ENCODE measurements around the gene HOXA13. TPM values are rescaled to one million over a fixed set of nuclear protein-coding genes. Genes with fewer than 3 reads are reported as not detected.

The HOXA13 gene
- total RNA-seq, 8 experiments from 2014 or later = 0.09 to 2.4 (median 0.18) TPM; not detected in 3

DNA sequence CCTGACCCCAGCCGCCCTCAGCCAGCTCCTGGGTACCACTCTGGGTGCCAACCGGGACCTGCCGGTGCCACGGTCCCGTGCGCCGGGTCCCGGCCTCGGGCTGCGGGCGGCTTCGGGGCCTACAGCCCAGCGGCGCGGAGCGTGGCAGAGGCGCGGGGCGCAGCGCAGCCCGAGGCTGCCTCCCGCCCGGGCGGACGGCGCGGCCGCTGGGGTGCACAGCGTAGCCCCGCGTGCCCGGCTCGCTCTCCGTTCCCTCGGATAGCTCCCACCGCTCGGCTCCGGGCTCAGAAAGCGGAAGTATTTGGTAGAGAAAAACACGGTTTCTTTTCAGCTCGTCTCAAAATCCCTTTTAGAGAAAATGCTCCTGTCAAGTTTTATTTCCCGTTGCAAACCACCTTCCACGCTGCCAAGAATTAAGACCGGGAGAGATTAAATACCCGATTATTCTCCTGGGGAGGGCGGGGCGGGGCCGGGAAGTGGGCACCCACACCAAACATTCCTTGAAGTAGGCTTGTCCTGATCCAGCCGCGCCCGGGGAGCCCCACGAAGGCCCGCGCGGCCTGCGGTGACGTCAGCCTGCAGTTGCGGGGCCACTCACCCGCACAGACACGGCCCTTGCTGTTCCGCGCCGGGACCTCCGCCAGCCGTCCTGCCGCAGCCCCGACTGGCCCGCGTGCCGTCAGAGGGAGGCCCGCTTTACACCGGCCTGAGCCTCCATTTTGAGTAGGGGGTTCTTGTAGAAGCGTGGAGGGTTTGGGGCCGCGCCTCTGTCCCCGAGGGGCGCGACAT lies 7.2 kb downstream of the HOXA13 start:
- H3K4me3 ChIP-seq = no peak overlapping the region
- H3K27ac ChIP-seq = no peak overlapping the region
- 0 to 95% (median 3%) methylated on average over 4 to 22 of the region's 78 CpGs; no CpG with 5 or more reads in 4 of the 10 experiments for WGBS, 10 experiments
- in situ Hi-C loops (cut with MboI; ENCODE audit: low pct_unique_long_range_greater_than_20kb in 2 of 9, low sequenced_read_pairs in 9 of 9, unreplicated experiment in 9 of 9) = loop anchor here in 6 of 9 experiments (10.0 to 25.0 kb wide), 6 partner anchors 595 to 1330 kb away; no protein-coding TSS in a partner anchor
- peaks cover 0 to 10% of the 10 kb centered on the region in 2 donors for H3K4me1 ChIP-seq (replicated peaks in 1 of 2)
- ATAC-seq (replicated peaks in 6 of 8) = peak; percentile 6 to 64 (median 36)

DNA sequence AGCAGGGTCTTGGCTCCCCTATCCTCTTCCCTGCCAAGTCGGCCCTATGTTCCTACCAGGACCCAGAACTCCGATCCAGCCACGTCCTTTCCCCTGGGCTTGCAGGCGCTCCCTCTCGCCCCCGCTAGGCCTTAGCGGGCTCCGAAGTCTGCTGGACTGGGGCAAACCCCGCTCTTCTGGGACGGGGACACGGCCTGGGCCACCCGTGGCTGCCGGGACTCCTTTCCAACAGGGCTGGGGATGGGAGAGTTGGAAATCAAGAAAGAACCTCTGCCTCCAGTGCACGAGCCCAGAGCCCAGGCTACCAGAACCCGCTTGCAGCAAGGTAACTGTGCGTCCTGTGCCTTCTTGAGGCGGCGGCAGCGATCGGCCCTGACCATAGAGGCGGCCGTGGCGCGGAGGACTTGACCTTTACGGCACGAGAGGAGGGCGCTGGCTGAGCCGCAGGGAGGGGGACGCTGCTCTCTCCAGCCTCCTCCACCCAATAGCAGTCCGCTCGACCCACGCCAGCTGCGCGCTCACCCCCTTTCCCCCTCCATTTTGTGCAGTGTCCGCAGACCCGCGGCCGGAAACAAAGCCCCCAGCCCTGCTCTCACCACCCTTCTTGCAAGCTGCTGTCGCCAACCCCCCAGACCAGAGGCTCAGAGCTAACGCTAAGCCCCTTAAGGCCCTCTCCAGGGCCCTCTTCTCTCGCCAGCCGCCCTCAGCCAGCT lies 7.9 kb downstream of the HOXA13 start:
- in situ Hi-C loops (cut with MboI; ENCODE audit: low pct_unique_long_range_greater_than_20kb in 2 of 9, low sequenced_read_pairs in 9 of 9, unreplicated experiment in 9 of 9) = loop anchor here in 6 of 9 experiments (10.0 to 25.0 kb wide), 6 partner anchors 595 to 1330 kb away; no protein-coding TSS in a partner anchor
- H3K4me3 ChIP-seq = no peak overlapping the region
- peak in 4 of 8 experiments; percentile 22 to 42 (median 28) for ATAC-seq (replicated peaks in 6 of 8)

DNA sequence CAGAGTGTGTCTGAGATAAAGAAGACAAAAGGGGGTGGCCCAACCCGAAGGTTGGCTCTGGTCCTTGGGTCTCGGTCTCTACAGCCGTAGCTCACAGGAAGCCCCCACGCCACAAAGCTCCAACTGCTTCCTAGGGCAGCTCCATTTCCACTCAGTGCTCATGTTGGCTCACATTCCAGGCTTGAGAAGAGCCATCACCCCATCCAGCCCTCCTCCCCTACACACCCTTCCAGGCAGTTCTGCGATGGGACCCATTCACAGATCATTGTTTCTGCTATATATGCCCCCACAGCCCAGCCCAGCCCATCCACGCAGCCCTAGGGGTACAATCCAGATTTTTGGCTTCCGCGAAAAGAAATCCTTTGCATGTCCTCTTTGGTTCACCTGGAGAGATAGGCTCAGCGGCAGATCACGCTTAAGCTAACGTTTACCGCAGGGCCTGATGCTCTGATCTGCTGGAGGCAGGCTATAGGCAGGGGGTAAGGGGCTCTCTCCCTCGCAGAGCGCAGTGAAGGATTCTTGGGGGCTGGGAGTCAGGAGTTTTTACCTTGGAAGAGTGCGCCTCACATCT lies 8.6 kb downstream of the HOXA13 start:
- in situ Hi-C loops (cut with MboI; ENCODE audit: low pct_unique_long_range_greater_than_20kb in 2 of 9, low sequenced_read_pairs in 9 of 9, unreplicated experiment in 9 of 9) = loop anchor here in 6 of 9 experiments (10.0 to 25.0 kb wide), 6 partner anchors 596 to 1329 kb away; no protein-coding TSS in a partner anchor
- no peak overlapping the region for H3K27ac ChIP-seq
- no peak overlapping the region for H3K4me3 ChIP-seq
- no peak for ATAC-seq (replicated peaks in 6 of 8)
- H3K4me1 ChIP-seq (replicated peaks in 1 of 2) = peaks cover 0 to 10% of the 10 kb centered on the region in 2 donors
- WGBS, 10 experiments = 0 to 94% (median 15%) methylated on average over 1 to 10 of the region's 15 CpGs; no CpG with 5 or more reads in 2 of the 10 experiments

More for the DNA sequence above, 7.9 kb downstream of the HOXA13 start:
- no peak overlapping the region for H3K27ac ChIP-seq
- H3K4me1 ChIP-seq (replicated peaks in 1 of 2) = peaks cover 0 to 10% of the 10 kb centered on the region in 2 donors
- WGBS, 10 experiments = 0 to 100% (median 9%) methylated on average over 1 to 12 of the region's 42 CpGs; no CpG with 5 or more reads in 3 of the 10 experiments

GRCh38 chr7:27189997-27190748 lies 9.7 kb downstream of the HOXA13 start:
- H3K4me1 ChIP-seq (replicated peaks in 1 of 2) = peaks cover 0 to 10% of the 10 kb centered on the region in 2 donors
- WGBS, 10 experiments = 0 to 68% (median 47%) methylated on average over 1 to 6 of the region's 7 CpGs; no CpG with 5 or more reads in 1 of the 10 experiments
- in situ Hi-C loops (cut with MboI; ENCODE audit: low pct_unique_long_range_greater_than_20kb in 2 of 9, low sequenced_read_pairs in 9 of 9, unreplicated experiment in 9 of 9) = loop anchor here in 6 of 9 experiments (10.0 to 25.0 kb wide), 6 partner anchors 597 to 1328 kb away; no protein-coding TSS in a partner anchor
- no peak overlapping the region for H3K4me3 ChIP-seq
- peak in 1 of 8 experiments; percentile 7 for ATAC-seq (replicated peaks in 6 of 8)
- no peak overlapping the region for H3K27ac ChIP-seq

DNA sequence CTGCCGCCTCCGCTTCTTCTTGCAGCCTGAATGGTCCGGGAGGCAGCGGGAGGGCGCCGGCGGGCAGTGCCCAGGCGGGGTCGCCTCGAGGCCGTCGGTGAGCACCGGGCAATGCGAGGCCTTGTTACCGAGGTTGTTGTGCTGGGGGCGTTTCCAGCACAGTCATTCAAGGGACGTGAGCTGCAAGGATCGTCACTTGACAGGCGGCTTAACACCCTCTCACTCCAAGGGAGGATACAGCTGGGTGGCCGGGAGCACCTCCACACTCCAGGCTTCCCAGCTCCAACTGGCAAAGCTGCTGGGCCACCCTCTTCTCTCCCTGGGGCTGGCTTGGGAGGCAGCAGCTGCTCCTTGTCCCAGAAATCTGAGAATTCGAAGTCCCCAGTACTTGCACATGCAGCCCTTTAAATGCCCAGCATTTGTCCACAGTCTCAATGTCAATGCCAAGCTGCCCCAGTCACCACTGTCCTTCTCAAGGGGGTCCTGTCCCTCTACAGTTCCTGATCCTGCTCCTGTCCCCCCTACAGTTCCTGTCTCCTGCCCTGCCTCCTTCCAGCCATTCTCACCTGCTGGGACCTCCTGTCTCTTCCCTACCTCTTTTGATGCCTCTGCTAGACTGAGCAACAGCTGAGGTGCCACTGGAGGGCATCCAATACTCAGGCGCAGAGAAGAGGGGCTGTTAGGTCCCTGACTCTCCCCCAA lies 10.4 kb downstream of the HOXA13 start:
- in situ Hi-C loops (cut with MboI; ENCODE audit: low pct_unique_long_range_greater_than_20kb in 2 of 9, low sequenced_read_pairs in 9 of 9, unreplicated experiment in 9 of 9) = loop anchor here in 6 of 9 experiments (25.0 kb wide), 5 partner anchors 598 to 1327 kb away; no protein-coding TSS in a partner anchor
- WGBS, 10 experiments = 0 to 100% (median 87%) methylated on average over 1 to 8 of the region's 22 CpGs; no CpG with 5 or more reads in 5 of the 10 experiments
- peak in 4 of 8 experiments; percentile 6 to 25 (median 16) for ATAC-seq (replicated peaks in 6 of 8)
- H3K27ac ChIP-seq = no peak overlapping the region
- peaks cover 0 to 10% of the 10 kb centered on the region in 2 donors for H3K4me1 ChIP-seq (replicated peaks in 1 of 2)
- no peak overlapping the region for H3K4me3 ChIP-seq

GRCh38 chr7:27188386-27189294 lies 11.3 kb downstream of the HOXA13 start:
- WGBS, 10 experiments = 0 to 100% (median 10%) methylated on average over 2 to 19 of the region's 49 CpGs; no CpG with 5 or more reads in 1 of the 10 experiments
- peak in 1 of 8 experiments; percentile 10 for ATAC-seq (replicated peaks in 6 of 8)
- in situ Hi-C loops (cut with MboI; ENCODE audit: low pct_unique_long_range_greater_than_20kb in 2 of 9, low sequenced_read_pairs in 9 of 9, unreplicated experiment in 9 of 9) = loop anchor here in 6 of 9 experiments (25.0 kb wide), 5 partner anchors 599 to 1326 kb away; no protein-coding TSS in a partner anchor
- Histone ChIP-seq H3K4me1 (replicated peaks in 1 of 2) (peaks cover 0 to 14% of the 10 kb centered on the region in 2 donors), H3K4me3 (no peak overlapping the region), H3K27ac (no peak overlapping the region)

DNA sequence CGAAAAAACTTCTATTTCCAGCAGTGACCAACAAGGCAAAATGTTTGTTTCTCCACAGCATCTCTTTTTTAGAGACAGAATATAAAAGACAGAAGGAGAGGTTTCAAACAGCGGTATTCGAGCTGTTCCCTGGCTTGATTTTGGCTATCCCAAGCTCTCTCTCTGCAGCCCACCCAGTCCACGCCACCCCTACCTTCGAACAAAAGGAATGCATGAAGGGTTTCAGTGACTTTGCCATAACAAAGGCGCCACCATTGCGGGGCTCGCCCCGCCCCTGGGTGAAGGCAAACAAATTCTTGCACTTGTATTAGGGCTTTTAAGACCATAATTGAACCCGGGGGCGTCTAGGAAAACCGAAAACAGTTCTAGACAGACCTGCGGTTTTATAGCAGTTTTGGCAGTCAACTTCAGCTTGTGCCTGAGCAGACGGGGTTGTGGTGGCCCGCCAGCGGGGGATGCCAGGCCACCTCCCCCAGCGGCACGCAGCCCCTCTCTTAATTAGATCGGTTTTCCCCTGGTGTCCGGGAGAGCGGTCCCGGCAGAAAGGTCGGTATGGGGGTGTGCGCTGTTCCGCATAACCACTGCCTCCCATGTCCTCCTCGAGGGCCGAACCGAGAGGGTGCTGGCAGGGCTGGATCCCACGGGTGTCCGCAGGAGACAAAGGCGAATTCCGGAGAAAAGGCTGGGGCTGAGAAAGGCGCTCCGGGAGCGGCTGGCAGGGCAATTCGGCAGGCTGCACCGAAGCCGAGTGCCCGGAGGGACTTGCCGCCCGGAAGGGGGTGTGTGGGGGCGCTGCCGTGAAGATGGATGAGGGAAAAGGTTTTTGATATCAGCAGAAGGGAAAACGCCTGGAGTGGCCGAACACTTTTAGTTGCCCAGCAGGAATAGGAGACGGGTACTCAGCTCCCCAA lies 12.2 kb downstream of the HOXA13 start:
- in situ Hi-C loops (cut with MboI; ENCODE audit: low pct_unique_long_range_greater_than_20kb in 2 of 9, low sequenced_read_pairs in 9 of 9, unreplicated experiment in 9 of 9) = loop anchor here in 6 of 9 experiments (25.0 kb wide), 5 partner anchors 600 to 1325 kb away; no protein-coding TSS in a partner anchor
- no peak overlapping the region for H3K4me3 ChIP-seq
- H3K4me1 ChIP-seq (replicated peaks in 1 of 2) = peaks cover 0 to 17% of the 10 kb centered on the region in 2 donors
- ATAC-seq (replicated peaks in 6 of 8) = no peak
- WGBS, 10 experiments = 0 to 86% (median 3%) methylated on average over 2 to 23 of the region's 46 CpGs; no CpG with 5 or more reads in 3 of the 10 experiments
- H3K27ac ChIP-seq = no peak overlapping the region

DNA sequence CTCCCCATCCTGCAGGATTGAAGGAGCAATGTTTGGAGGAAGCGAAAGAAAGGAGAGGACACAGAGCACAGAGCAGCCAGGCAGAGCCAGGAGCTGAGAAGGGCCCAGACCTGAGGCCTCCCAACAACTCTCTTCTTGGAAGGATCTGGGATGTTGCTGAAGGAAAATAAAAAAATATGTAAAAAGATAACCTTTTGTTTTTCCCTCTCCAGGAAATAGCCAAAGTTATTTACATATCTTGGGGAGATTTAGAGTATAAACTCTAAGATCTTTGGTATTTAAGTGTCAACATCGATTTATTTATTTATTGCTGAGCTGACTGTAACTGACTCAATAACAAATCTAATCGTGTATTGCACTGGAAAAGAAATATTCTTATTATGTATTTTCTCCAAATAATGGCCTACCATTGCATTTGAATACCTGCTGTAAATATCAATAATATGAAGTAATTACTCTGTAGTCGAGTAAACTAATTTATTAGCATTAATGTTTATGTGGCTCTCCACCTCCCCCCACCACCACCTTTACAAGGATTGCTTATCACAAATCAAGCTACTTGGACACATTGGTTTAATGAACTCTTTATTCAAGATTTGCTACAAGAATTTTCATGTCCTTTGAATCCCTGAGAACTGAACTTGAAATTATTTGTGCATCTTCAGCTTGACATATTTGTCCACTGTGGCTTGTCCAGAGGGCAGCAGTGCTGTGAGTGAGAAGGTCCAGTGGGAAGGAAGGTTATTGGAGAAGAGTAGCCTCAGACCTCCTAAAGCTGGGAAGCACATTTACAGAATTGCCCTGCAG lies 13.0 kb downstream of the HOXA13 start:
- Histone ChIP-seq H3K27ac (no peak overlapping the region), H3K4me1 (replicated peaks in 1 of 2) (peaks cover 0 to 14% of the 10 kb centered on the region in 2 donors), H3K4me3 (no peak overlapping the region)
- ATAC-seq (replicated peaks in 6 of 8) = no peak
- in situ Hi-C loops (cut with MboI; ENCODE audit: low pct_unique_long_range_greater_than_20kb in 2 of 9, low sequenced_read_pairs in 9 of 9, unreplicated experiment in 9 of 9) = loop anchor here in 6 of 9 experiments (25.0 kb wide), 5 partner anchors 600 to 1325 kb away; no protein-coding TSS in a partner anchor
- 8 to 87% (median 28%) methylated on average over 2 to 4 of the region's 4 CpGs for WGBS, 10 experiments

DNA sequence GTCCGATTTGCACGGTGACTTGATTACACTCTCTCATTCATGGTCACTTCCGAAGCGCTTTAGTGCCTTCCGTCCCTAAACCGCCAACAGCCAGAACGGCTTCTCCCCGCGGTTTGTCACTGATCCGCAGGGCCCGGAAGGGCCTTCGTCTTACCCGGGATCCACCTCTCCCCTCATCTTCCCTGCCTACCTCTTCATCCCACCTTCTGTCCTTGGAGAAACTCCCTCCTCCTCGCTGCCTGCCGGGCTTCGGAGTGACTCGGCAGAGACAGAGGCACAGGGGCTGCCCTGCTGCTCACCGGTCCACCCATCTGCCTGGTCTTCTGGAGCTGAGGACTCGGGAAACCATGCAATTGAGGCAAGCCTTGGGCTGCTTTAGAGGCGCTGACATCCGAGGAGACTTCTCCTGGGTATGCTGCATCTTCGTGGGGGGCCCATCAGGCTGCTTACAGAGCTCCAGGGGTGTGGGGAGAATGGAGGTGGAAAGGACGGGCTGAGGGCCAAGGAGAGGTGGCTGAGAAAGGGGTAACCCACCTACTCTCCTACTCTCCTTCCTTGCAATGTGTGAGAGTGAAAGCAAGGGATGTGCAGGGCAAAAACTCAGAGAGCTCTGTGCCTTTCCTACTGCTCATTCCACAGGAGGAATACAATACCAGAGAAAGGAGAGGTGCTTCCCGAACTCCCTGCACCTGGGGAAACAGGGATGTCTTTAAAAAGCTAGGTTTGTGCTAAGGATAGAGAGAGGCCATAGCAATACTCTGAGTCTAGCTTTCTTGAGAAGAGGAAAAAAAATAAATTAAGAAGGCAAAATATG lies 13.8 kb downstream of the HOXA13 start:
- in situ Hi-C loops (cut with MboI; ENCODE audit: low pct_unique_long_range_greater_than_20kb in 2 of 9, low sequenced_read_pairs in 9 of 9, unreplicated experiment in 9 of 9) = loop anchor here in 6 of 9 experiments (25.0 kb wide), 5 partner anchors 601 to 1324 kb away; no protein-coding TSS in a partner anchor
- no peak for ATAC-seq (replicated peaks in 6 of 8)
- Histone ChIP-seq H3K27ac (no peak overlapping the region), H3K4me3 (no peak overlapping the region), H3K4me1 (replicated peaks in 1 of 2) (peaks cover 0 to 14% of the 10 kb centered on the region in 2 donors)
- WGBS, 10 experiments = 0 to 100% (median 20%) methylated on average over 1 to 14 of the region's 24 CpGs; no CpG with 5 or more reads in 1 of the 10 experiments

Measured in motor neuron (in vitro differentiated cells).